Adrenal gland (tissue), 12 donors: ENCODE results near the gene STARD10. TPM values are rescaled to one million over a fixed set of nuclear protein-coding genes. Genes with fewer than 3 reads are reported as not detected.

Experiments used
- DNase-seq, 7 donors: peaks; one replicate each; pipeline ENCODE4 v3.0.0-alpha.2; 2019 to 2020
- H3K27ac ChIP-seq, 5 donors: fragments of 200-600 bp; sonication (generic) in 4 of 5; 1 replicate in 3 of 5; 2 replicates in 2 of 5; pipeline versions ENCODE4 v1.5.1 to v1.8.0; 2016 to 2020; ENCODE audit warnings: mild to moderate bottlenecking in 1 of 5
- H3K27me3 ChIP-seq: fragments of 200-600 bp; 2 replicates; pipeline ENCODE4 v1.8.0; 2021
- H3K36me3 ChIP-seq, 2 donors: fragments of 200-600 bp; replicated peaks in 1 of 2; 1 replicate in 1 of 2; 2 replicates in 1 of 2; pipeline versions ENCODE4 v1.5.1 to v1.8.0; 2018 to 2022
- H3K4me1 ChIP-seq, 2 donors: fragments of 200-600 bp; replicated peaks in 1 of 2; 1 replicate in 1 of 2; 2 replicates in 1 of 2; pipeline versions ENCODE4 v1.5.1 to v1.8.0; 2018 to 2021
- H3K4me3 ChIP-seq, 4 donors: fragments of 200-600 bp; sonication (generic) in 3 of 4; one replicate each; pipeline ENCODE4 v1.5.1; 2016 to 2018
- H3K9me3 ChIP-seq, 3 donors: fragments of 200-600 bp; sonication (generic) in 1 of 3; replicated peaks in 1 of 3; 1 replicate in 2 of 3; 2 replicates in 1 of 3; pipeline versions ENCODE4 v1.5.1 to v1.8.0; 2016 to 2021
- POLR2A ChIP-seq, 2 donors: fragments of 450-650 bp; IDR thresholded peaks; one replicate each; pipeline ENCODE4 v1.6.1; 2017; ENCODE audit warnings: antibody characterized with exemption in 2 of 2, mild to moderate bottlenecking in 2 of 2, moderate library complexity in 1 of 2
- WGBS, 4 donors: extraction: QIAGEN DNeasy Blood & Tissue Kit in 2 of 4; methylation state at CpG; one replicate each; pipeline versions ENCODE4 v1.1.5 to v1.1.7; 2013 to 2017; 5-methylcytosine and 5-hydroxymethylcytosine counted together
- intact Hi-C, 2 donors: fragments of 100-400 bp; cut with DNase I; formaldehyde crosslinking; loops; one replicate each; pipeline versions ENCODE4 v1.14.1 to v1.15.0; 2022 to 2023
- polyA plus RNA-seq, 3 donors: library from polyadenylated mRNA; stranded (reverse); fragments of 200-250 nt in 2 of 3; fragments of 350-450 nt in 1 of 3; fragmentation: Illumina TruSeq in 1 of 3; extraction: RNeasy Lipid Tissue Mini Kit (QIAGEN cat#74804) in 1 of 3; gene quantifications; one replicate each; pipeline ENCODE4 v1.2.3, GENCODE V29; 2013 to 2014
- total RNA-seq, 9 donors: library from RNA; depleted of rRNA in 4 of 9; stranded (reverse); fragments of >200 nt in 4 of 9; fragments of 120-200 nt in 1 of 9; fragmentation: NEBNext Ultra II Directional in 1 of 9; extraction: Animal tissue kit (Norgen Biotek cat#: 25700) in 1 of 9; gene quantifications; one replicate each; pipeline versions ENCODE4 v1.1.0 to v1.2.4, GENCODE V29; 2013 to 2023
- TF ChIP-seq, protein P1 (sequence below), 6 experiments: fragments of 450-650 bp in 4 of 6; fragments of 200-600 bp in 2 of 6; sonication (generic) in 1 of 6; IDR thresholded peaks; 1 replicate in 5 of 6; 2 replicates in 1 of 6; pipeline versions ENCODE4 v1.5.1 to v1.8.0; 2016 to 2021; ENCODE audit warnings: antibody characterized with exemption in 6 of 6, mild to moderate bottlenecking in 2 of 6, moderate library complexity in 1 of 6
- donor health status: healthy with polysubstance abuse.
- donor health status: Bipolar disorder and iron deficiency.
- donor health status: DM: yes; HTN: yes; CAD: no.
- donor health status: DM: no; HTN: no; CAD: no.
- donor health status: DM: no; HTN: no; CAD: no.
- donor health status: DM: yes; HTN: yes; CAD: no.

The STARD10 gene
- total and polyA plus RNA-seq, 12 donors, result 190 to 668 (median 350) TPM

DNA sequence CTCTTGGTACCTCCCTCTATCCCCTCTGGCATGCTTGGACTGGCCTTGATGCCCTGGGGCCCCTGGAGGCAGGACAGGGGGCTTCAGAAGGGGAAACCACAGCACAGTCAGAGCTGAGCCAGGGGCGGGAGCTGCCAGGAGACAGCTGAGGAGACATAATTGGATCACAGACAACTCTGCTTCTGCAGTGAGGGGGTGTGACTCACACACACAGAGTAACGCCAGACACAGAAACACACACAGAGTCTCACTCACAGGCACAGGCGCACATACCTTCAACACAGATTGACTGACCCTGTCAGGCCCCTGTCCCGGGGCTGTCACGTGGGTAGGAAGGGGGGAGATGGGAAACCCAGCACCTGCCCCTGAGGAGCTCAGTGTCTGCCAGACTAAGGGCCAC, 20.6 kb downstream of the STARD10 start:
- 24 to 40% (median 37%) methylated on average over 4 to 5 of the region's 5 CpGs for WGBS, 4 donors
- Histone ChIP-seq H3K4me1 (peaks cover 57 to 81% of the 10 kb centered on the region in 2 donors), H3K36me3 (no peaks in the 10 kb centered on the region), H3K4me3 (no peak overlapping the region), H3K9me3 (no peaks in the 10 kb centered on the region), H3K27ac (peak overlapping the region; percentile 38 to 92 (median 85)), H3K27me3 (no peaks in the 10 kb centered on the region)
- intact Hi-C loops, result no loop called here
- peak; percentile 63 to 93 (median 84) for DNase-seq
- TF ChIP-seq POLR2A (IDR thresholded peaks at IDR 0.05), result peak in 1 of 2 donors; percentile 73
- TF ChIP-seq, protein P1, sequence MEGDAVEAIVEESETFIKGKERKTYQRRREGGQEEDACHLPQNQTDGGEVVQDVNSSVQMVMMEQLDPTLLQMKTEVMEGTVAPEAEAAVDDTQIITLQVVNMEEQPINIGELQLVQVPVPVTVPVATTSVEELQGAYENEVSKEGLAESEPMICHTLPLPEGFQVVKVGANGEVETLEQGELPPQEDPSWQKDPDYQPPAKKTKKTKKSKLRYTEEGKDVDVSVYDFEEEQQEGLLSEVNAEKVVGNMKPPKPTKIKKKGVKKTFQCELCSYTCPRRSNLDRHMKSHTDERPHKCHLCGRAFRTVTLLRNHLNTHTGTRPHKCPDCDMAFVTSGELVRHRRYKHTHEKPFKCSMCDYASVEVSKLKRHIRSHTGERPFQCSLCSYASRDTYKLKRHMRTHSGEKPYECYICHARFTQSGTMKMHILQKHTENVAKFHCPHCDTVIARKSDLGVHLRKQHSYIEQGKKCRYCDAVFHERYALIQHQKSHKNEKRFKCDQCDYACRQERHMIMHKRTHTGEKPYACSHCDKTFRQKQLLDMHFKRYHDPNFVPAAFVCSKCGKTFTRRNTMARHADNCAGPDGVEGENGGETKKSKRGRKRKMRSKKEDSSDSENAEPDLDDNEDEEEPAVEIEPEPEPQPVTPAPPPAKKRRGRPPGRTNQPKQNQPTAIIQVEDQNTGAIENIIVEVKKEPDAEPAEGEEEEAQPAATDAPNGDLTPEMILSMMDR (IDR thresholded peaks at IDR 0.05), result no peak

- Histone ChIP-seq H3K9me3 (no peaks in the 10 kb centered on the region), H3K36me3 (no peaks in the 10 kb centered on the region), H3K4me1 (peaks cover 54 to 79% of the 10 kb centered on the region in 2 donors), H3K27me3 (no peaks in the 10 kb centered on the region), H3K27ac (peak overlapping the region in 3 of 5 donors; percentile 45 to 88 (median 85)), H3K4me3 (no peak overlapping the region)
- DNase-seq, result no peak
- WGBS, 4 donors, result 75 to 92% (median 91%) methylated on average over 1 to 12 of the region's 12 CpGs
- TF ChIP-seq, protein P1 (IDR thresholded peaks at IDR 0.05), result no peak
- TF ChIP-seq POLR2A (IDR thresholded peaks at IDR 0.05), result no peak
- intact Hi-C loops, result no loop called here
Measured at GRCh38 chr11:72772059-72772458, 21.8 kb downstream of the STARD10 start.

GRCh38 chr11:72771507-72771906, 22.3 kb downstream of the STARD10 start:
- H3K9me3 ChIP-seq, result no peaks in the 10 kb centered on the region
- WGBS, 4 donors, result 23 to 52% (median 44%) methylated on average over 3 to 4 of the region's 4 CpGs
- H3K36me3 ChIP-seq, result no peaks in the 10 kb centered on the region
- intact Hi-C loops, result no loop called here
- H3K4me1 ChIP-seq, result peaks cover 48 to 73% of the 10 kb centered on the region in 2 donors
- no peak overlapping the region for H3K4me3 ChIP-seq
- peak overlapping the region in 3 of 5 donors; percentile 16 to 88 (median 85) for H3K27ac ChIP-seq
- TF ChIP-seq, protein P1 (IDR thresholded peaks at IDR 0.05), result no peak
- TF ChIP-seq POLR2A (IDR thresholded peaks at IDR 0.05), result peak in 1 of 2 donors; percentile 37
- peak; percentile 50 to 74 (median 71) for DNase-seq
- no peaks in the 10 kb centered on the region for H3K27me3 ChIP-seq

- Histone ChIP-seq H3K4me3 (no peak overlapping the region), H3K9me3 (no peaks in the 10 kb centered on the region), H3K36me3 (no peaks in the 10 kb centered on the region), H3K27ac (peak overlapping the region in 2 of 5 donors; percentile 16 to 88), H3K4me1 (peaks cover 41 to 66% of the 10 kb centered on the region in 2 donors), H3K27me3 (no peaks in the 10 kb centered on the region)
- intact Hi-C loops, result no loop called here
- no peak for TF ChIP-seq POLR2A (IDR thresholded peaks at IDR 0.05)
- DNase-seq, result no peak
- WGBS, 4 donors, result 83 to 87% (median 86%) methylated on average over 3 of the region's 3 CpGs
Measured at GRCh38 chr11:72770799-72771198, 23.0 kb downstream of the STARD10 start.

GRCh38 chr11:72769680-72770079, 24.2 kb downstream of the STARD10 start:
- no peak overlapping the region for H3K4me3 ChIP-seq
- 57 to 64% (median 59%) methylated on average over 4 of the region's 4 CpGs for WGBS, 4 donors
- H3K36me3 ChIP-seq, result no peaks in the 10 kb centered on the region
- H3K27me3 ChIP-seq, result no peaks in the 10 kb centered on the region
- intact Hi-C loops, result no loop called here
- H3K27ac ChIP-seq, result peak overlapping the region in 1 of 5 donors; percentile 88
- no peak for TF ChIP-seq POLR2A (IDR thresholded peaks at IDR 0.05)
- TF ChIP-seq, protein P1 (IDR thresholded peaks at IDR 0.05), result no peak
- peaks cover 32 to 55% of the 10 kb centered on the region in 2 donors for H3K4me1 ChIP-seq
- no peaks in the 10 kb centered on the region for H3K9me3 ChIP-seq
- peak in 3 of 7 donors; percentile 38 to 82 (median 55) for DNase-seq
